ENCODE measurements around the gene IRF5.
"Not testable (repeated sequence)": the region's sequence is repeated elsewhere in the genome, so short reads cannot be mapped to it uniquely, and the experiment has no call there.

IRF5 gene

DNA sequence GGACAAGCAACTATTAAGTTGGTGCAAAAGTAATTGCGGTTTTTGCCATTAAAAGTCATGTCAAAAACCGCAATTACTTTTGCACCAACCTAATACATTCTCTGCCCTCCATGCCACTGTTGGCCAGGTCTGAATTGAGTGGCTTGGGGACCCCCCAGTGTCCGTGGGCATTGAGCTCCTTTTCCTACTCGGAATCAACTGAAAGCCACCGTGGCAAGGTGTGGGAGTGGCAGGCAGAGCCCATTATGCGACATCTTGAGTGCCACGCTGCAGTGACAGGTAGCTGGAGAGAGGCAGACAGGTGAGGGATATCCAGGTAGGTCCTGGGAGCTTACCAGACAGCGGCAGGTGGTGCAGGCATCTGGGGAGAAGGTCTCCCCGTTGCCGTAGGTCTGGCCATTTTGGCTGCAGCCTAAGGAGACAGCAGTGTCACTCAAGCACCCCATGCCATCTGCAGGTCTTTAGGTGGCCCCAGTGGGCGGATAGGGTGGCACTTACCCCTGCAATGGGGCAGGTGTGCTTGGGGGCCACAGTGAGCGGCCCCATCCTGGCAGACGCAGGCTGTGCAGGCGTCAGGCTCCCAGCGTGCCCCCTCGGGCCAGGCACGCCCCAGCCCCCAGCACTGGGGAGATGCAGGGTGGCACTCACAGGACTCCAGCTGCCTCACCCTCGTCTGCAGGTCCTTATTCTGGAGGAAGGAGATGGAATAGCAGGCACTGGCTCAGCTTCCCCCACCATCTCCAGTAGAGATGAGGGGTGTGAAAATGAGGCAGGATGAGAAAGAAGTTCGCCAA is 30.8 kb upstream of the IRF5 start:
- DNase-seq: no peak

DNA sequence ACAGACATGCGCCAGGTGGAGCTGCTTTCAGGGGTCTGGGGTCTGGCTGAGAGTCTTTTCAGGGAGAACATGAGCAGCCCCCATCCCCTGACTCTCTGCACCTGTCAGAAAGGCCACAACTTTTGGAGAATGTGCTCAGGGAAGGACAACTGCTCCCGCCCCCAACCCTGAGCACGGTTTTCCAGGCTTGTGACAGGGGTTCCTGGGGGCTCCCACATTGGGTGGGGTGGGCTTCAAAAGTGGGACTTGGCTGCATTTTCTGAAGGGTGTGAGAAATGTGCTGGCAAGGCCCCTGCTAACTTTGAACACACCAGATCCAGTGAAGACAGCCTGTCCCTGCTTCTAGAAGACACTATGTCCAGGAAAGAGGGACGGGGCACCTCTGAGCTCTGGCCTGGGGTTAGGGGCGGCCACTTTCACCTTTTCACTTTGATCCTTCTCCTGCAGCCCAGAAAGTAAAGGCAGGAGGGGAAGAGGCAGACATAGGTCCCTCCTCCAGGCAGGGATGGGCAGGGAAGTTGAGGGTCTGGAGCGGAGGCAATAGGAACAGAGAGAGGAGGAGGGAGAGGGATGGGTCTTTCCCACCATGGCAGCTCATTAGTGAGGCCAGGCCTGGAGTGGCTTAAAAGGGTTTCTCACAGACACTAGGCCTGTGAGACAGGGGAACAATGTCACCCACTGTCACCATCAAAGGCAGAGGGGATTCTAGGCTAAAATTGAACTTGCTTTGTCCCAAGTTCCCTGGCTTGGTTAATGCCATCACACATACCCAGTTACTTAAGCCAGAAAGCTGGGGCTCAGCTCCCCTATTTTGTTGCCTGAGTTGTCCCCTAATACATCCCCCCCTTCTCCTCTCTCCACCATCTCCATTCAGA is 28.7 kb upstream of the IRF5 start:
- DNase-seq: no peak

DNA sequence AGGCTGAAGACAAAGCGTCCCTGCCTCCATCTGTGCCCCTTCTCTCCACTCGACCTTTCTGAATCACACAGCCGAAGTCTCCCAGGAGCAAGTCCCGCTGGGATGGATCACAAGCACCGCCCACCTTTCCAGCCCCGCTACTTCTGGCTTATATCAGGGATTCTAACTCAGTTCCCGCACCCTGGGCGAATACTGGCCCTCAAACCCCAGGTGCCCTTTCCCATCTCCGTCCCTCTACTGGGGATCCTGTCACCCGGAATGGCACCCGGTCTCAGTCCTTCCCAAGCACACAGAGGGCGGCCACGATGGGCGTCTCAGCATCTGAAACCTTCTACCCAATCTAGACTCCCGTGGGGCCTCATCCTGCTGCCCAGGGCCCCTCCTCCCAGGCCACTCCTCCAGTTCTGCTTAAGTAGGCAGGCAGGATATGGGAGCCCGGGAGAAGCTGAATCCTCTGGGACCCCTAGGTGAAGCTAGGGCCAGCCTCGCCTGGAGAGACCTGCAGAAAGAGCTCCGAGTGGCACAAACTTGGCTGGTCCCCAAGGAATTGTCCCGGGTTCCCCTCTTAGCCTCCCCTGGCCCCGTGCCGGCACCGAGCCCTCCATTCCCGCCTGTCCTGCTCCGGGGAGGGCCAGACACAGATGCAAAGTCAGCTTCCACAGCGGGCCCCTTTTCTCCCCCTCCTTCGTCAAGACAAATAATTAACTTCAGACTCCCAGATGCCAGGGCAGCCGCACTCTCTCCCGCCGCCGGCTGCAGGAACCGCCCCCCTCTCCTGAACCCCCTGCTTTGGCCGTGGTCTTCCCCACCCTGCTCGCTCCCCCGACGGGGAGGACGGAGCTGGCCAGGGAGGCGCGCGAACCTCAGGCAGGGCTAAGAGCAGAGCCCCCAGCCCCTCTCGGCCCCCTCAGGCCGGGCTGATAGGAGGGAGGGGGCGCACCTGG is 27.8 kb upstream of the IRF5 start:
- DNase-seq: peak; percentile 31

DNA sequence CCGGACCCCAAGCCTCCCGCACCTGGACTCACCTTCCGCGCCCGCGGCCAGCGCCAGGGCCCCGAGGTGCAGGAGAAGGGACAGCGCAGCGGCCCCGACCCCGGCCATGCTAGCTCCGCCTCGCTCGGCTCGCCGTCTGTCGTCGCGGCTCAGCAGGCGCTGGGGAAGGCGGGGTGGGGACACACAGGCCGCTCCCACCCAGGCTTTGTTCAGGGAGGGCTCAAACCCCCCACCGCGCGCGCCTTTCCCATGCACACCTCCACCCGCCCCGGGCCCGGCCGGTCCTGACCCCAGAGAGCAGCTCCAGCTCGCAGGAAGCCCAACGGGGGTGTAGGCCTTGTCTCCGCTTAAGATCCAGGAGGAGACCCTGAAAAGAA is 27.2 kb upstream of the IRF5 start, which contains the start of gene KCP:
KCP (minus strand) TSS at position 141 of the 377 bp plus-strand sequence; CDS start at position 108, 33 bp downstream.
- DNase-seq: no peak

DNA sequence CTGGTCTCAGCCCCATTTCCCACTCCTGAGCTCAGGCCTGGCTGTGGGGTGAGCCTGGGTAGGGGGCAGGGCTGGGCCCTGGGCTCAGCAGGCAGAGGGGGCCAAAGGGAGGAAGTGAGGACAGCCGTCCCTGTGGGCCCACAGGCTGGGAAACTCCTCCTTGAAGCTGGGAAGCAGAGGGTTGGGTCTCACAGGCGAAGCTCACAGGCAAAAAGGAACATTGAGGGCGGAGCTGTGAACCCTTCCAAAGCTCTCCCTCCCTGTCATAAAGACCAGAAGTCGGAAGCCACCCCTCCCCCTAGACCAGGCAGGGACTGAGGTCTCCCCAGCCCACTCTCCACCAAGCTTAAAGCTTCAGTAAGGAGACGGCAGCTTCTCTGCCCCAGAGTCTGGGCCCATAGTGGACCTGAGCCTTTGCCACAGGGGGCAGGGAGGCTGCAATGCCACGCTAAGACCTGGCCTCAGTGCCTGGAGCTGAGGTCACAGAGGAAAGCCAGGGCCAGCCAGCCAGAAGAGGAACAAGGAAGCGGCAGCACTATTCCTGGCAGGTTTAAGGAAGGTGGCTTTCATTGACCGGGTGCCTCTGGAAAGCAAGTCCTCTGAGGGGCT is 26.2 kb upstream of the IRF5 start:
- DNase-seq: no peak

DNA sequence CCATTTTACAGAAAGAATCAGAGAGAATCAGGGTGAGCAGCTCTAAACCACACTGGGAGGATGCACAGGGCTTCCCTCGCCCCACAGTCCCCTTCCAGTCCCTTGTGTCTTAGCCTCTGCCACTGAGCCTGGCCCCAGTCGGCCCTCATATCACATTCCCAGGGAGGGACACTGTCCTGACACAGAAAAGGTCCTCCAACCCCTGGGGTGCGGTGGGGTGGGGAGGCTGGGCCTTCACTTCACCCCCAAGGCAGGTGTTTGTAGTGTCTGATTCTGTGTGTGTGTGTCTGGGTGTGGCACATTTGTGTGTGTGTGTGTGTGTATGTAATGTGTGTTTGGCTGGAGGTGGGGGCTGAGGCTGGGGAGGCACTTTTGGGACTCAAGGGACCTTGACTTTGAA is 25.4 kb upstream of the IRF5 start:
- DNase-seq: no peak

DNA sequence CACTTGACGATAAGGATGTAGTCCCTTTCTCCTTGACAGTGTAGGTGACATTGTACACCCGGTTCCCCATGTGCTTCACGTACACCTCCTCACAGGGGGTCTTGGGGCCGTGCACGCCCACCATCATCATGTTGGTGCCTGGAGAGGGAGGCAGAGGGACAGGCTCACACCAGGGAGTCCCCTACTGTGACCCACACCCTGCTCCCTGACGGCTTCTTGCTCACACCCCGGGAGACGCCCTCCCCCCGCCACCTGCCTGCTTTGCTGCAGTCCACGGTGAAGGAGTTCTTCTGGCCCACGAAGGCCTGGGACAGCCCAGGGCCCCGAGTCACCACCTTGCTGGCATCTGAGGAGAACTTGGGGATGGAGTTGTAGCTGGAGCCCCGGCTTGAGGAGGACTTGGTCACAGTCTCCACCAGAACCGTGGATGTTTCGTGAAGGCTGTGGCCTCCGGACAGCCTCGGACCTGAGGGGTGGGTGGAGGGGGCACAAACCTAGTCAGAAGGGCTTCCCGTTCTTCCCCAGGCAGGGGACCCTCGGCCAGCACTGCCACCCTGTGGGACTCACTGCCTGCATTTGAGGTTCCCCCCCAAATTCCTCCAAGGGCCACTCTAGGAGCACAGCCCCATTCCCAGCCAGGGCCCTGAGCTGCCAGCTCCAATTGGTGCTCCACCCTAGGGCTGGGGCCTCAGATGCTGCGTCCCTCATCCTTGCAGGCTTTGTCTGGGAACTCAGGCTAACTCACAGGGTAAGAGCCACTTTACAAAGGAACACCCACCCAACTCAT is 24.8 kb upstream of the IRF5 start:
- DNase-seq: not testable (repeated sequence)

DNA sequence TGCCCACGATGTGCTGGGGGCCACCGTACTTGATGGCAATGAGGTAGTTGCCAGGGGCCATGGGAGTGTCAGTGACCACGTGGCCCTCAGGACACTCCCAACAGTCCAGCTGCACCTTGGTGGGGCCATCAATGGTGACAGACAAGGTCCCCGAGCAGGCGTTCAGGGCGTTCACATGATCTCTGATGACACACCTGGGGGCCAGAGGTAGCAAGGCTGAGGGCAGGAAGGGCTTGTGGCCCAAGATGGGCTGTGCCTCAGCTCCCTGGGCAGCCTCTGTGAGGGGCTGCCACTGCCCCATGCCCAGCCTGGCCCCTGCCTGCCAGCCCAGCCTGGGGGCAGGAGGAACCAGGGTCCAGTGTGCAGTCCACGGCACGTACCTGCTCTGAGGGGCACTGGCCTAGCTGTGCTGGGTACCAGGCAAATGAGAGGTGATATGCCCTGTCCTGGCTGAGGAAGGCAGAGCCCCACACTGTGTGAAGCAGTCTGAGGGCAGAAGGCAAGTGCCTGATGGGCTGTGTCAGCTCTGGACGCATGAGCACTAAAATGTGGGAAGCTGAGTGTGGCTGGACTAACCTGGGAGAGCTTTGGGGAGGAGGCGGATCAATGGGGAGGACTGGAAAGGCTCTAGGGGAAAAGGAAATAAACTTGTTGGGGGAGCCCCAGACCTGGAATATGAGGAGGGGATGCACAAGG is 23.7 kb upstream of the IRF5 start:
- no peak for DNase-seq

DNA sequence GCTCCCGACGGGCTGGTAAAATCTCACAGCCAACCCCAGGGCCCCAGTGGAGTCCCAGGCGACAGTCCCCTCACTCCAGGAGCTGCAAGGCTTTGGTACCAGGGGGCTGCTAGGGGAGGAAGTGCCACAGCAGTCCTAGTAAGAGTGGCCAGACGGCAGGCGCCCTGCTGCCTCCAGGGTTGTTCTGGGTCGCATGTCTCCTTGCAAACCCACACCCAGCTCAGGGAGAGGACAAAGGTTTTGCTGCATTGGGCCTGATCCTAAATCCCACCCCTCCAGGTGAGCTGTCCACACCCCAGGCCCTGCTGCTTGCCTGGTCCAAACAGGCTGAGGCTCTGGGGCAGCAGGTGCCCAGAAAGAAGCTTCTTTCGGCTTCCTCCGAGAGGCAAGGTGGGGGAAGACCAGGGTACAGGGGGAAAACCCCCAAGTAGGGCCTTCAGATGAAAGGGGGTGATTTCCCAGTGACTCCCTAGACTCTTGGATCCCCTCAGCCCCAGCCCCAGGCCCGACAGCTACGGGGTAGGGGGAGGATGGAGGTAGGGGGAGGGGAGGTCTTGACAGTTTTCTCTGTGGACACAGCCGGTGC is 23.1 kb upstream of the IRF5 start:
- no peak for DNase-seq

DNA sequence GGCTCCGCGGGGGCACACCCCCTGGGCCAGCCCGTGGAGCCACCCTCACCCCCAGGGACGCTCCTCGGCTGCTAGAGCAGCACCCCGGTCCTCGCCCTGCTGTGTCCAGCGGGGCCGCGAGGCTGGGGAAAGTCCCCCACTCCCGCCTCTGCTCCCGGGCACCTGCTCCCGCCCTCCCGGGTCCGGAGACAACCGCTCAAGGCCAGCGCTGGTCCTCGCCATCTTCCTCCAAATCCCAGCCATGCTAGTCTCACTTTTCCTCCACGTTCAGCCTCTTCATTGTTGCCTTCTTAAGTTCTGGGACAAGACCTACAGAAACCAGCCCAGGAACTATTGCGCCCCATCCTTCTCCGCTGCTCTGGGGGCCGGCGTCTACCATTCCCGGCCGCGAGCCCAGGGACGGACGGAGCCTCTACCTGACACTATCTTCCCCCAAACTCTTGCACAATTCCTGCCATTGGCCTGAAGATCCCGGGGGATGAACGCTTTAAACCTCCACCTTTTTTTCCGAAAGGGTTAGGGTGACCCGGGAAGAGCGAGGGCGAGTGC is 22.4 kb upstream of the IRF5 start:
- no peak for DNase-seq

DNA sequence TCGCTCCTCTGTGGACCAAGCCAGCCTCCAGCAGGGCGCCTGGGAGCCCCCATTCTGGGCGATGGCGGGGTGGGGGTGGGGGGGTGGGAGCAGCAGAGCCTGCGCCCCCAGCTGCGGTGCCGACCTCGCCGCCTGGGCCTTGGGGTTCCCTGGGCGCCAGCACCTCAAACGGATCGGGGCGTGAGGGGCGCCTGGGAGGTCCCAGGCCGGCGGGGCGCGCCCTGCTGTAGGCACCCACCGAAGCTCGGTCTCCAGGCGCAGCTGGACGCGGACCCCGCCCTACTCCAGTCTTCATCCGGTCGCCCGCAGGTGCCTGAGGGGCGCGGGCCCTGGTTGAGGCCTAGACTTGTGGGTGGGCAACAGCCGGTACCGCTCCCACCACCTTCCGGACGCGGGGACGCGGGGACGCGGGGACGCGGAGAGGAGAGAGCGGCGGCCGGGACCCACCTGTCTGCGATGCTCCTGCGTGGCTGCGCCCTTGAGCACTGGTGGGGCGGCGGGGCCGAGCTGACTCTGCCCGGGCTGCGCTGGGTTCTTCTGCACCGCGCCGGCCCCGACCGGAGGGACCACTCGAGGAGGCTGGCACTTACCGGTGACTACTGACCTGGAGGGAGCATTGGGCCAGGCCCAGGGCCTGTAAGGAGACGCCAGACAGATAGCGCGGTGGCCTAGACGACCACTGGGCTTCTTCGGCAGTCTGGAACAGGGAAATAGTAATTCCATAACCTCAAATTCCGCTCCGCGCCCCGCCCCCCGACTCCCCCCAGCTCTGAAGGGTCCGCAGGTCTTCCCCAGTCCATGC is 21.7 kb upstream of the IRF5 start:
- no peak for DNase-seq

DNA sequence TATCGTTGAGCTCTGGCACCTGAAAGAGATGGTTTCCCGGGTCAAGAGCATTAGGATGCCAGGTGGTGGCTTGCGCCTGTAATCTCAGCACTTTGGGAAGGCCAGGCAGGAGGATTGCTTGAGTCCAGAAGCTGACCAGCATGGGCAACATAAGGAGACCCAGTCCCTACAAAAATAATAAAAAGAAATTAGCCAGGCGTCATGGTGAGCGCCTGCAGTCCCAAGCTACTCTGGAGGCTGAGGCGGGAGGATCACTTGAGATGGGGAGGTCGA is 21.1 kb upstream of the IRF5 start:
- no peak for DNase-seq

DNA sequence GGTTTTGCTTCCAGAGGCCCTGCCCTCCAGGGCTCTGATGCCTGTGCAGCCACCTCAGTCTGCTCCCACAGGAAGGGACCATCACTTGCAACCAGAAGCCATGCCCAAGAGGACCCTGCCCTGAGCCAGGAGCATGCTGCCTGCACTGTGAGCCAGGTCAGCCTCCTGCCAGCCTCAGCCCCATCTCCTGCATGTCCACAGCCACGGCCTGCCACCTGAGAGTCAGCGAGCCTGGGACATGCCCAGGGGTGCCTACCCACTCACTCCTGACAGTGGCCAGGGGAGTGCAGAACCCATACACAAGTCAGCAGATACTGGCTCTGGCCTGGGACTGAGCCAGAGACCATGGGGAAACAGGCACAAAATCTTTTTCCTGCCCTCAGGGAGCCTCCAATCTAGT is 20.6 kb upstream of the IRF5 start:
- DNase-seq: no peak

DNA sequence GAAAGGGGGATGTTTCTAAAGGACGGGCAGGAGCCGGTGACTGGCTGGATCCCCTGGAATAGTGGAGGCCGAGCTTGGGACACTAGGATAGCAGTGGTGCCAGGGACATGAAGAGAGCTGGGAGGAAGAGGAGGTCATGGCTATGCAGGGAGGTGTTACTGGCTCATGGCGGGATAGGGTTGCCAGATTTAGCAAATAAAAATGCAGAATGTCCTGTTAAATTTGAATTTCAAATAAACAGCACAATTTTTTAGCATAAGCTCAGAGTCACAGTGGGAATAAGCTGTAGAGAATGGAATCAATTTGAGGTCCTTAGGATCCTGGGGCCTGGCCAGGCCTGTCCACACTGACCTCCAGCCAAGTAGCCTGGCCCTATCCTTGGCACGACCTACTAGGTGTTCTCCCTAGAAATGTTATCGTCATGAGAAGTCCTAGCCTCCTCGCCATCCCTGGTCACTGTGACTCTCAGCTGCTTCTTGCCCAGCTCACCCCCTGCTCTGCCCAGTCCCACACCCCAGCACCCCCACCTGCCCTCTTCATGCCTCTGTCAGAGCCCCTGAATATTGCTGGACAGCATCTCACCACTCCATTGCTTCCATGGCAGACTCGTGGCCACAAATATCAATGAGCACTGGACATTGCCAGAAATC is 19.6 kb upstream of the IRF5 start:
- DNase-seq: no peak

DNA sequence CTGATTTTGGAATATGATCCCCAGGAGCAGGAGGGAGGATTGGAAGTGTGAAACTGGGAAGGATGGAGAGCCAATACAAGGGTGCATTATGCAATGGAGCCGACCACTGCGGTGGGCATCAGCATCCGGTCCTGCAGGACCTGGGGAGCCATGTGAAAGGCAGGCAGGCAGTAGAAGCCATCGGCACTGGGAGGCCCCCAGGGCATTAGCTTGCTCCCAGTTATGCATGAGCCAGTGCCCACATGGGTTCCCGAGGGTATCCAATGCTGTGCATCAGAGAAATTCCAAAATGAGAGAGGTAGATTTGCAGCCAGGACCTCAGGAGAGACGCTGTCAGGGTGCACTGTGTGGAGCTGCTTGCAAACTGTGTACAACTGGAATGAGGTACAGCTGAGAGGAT is 18.5 kb upstream of the IRF5 start:
- DNase-seq: no peak

DNA sequence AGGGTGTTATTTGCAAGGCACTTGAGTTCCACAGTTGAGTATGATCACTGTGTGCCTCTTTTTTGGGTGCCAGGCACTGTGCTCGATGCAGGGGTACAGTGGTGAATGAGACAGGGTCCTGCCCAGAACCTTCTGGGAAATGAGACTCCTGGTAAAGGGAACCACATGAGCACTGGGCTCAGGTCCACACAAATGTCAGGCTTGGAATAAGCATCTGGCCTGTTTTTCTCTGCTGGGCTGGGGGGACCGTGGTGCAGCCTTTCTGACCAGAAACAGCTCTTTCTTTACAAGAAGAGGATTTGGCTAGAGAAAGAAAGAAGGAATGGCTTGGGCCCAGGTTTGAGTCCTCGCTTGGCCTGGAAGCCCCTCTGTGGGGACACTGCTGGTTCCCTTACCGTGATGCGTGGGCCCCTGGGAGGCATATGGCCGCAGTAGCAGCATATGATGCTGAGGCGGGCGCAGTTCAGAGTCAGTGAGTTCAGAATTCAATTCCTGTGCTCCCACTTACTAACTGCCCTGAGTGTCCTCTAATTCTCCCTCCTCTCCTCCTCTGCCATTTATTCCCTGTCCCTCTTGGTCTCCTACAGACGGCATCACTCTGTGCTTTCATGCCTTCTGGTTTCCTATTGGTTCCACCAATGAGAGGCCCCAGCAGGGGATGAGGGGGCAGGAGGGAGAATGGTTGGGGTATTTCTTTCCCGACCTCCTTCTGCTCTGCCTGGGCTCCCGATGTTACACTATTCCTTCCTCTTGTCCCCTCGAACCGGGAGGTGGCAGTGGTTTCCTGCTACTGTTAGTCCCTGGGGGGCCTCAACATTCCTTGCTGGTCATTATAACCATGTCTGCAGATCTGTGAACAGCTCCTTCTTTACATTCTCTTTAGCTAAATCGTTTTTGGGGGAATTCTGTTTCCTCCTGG is 17.6 kb upstream of the IRF5 start:
- DNase-seq: peak; percentile 11

DNA sequence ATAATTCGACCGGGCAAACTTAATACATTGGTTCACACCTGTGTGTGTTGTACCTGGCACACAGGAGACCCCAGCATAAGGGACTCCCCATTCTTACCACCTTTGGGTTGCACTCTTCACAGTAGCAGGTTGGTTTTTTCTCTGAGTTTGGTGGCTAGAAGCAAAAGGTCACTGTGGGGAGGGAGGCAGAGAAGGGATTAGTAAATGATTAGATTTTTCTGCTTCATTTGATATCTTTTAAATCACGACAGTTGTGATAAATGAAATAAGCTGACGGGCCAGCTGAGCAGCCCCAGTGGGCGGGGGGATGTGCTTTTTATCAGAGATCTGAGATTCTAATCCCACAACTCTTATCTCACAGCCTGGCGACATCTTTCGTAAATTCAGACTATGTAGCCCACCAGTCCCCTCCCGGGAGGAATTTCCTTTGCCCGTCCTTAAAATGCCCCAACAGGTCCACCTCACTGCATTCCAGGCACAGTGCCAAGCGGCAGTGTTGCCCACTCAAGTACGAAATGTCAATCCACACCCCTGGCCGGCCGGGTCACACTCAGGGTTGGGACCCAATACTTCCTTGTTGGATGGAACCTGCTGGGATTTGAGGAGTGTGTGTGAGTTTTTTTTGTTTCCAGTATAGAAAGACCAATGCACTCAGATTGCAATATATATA is 16.7 kb upstream of the IRF5 start:
- DNase-seq: no peak

Data from fibroblast of upper back skin (primary cell).